ENCODE measurements around the gene PDZD2.

DNA sequence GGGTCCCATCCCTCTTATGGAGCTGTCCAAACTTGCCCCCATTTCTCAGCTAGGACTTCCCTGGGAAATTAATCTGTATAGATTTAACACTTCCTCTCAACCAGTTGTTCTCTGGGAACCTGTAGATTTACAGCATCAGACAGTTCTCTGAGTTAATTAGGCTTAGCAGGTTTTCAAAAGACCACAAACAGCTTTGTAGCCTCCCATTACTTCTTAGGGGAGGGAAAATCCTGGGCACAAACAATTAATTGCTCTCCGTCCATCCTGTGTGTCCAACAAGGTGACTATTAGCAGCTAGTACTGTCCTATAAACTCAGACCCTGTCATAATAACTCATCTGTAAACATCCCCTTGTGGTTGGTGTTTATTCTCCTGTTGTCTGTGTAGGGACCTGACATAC, 337.2 kb downstream of the PDZD2 start:
- no peak for TF ChIP-seq POLR2AphosphoS5 (IDR thresholded peaks at IDR 0.05)
- TF ChIP-seq, protein P1, sequence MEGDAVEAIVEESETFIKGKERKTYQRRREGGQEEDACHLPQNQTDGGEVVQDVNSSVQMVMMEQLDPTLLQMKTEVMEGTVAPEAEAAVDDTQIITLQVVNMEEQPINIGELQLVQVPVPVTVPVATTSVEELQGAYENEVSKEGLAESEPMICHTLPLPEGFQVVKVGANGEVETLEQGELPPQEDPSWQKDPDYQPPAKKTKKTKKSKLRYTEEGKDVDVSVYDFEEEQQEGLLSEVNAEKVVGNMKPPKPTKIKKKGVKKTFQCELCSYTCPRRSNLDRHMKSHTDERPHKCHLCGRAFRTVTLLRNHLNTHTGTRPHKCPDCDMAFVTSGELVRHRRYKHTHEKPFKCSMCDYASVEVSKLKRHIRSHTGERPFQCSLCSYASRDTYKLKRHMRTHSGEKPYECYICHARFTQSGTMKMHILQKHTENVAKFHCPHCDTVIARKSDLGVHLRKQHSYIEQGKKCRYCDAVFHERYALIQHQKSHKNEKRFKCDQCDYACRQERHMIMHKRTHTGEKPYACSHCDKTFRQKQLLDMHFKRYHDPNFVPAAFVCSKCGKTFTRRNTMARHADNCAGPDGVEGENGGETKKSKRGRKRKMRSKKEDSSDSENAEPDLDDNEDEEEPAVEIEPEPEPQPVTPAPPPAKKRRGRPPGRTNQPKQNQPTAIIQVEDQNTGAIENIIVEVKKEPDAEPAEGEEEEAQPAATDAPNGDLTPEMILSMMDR (IDR thresholded peaks at IDR 0.05) = no peak
- no peak for TF ChIP-seq POLR2A (IDR thresholded peaks at IDR 0.05; ENCODE audit: low read depth)

Measured in esophagus muscularis mucosa (tissue), 3 donors.